HG03460 (cell line): ENCODE measurements around the gene IDH2.
A peak's percentile ranks its signal among the peaks of the same experiment; 100 is the strongest.
"Not testable (repeated sequence)": the region's sequence is repeated elsewhere in the genome, so short reads cannot be mapped to it uniquely, and the experiment has no call there.

Experiments used
- ATAC-seq: cut with Tn5 transposase; IDR thresholded peaks from one replicate; pipeline ENCODE4 v1.9.1; 2021; ENCODE audit not compliant: unreplicated experiment

The IDH2 gene

GRCh38 chr15:90101969-90102890, at the start of gene IDH2:
IDH2 (minus strand) TSS chr15:90102468; CDS start chr15:90102390, 78 bp downstream.
- ATAC-seq: peak; percentile 54

- not testable (repeated sequence) for ATAC-seq
These were observed 48.3 kb upstream of the IDH2 start for GRCh38 chr15:90150551-90150950.

- ATAC-seq: no peak
These were observed 47.5 kb upstream of the IDH2 start for GRCh38 chr15:90149609-90150340.

- ATAC-seq: not testable (repeated sequence)
These were observed 44.0 kb upstream of the IDH2 start for GRCh38 chr15:90146198-90146761.

- ATAC-seq: no peak
These were observed 43.5 kb upstream of the IDH2 start for GRCh38 chr15:90145761-90146160.

- no peak for ATAC-seq
These were observed 43.0 kb upstream of the IDH2 start for GRCh38 chr15:90145259-90145658.

GRCh38 chr15:90143166-90143655, 40.9 kb upstream of the IDH2 start:
- ATAC-seq: no peak

GRCh38 chr15:90142216-90143165, 40.2 kb upstream of the IDH2 start:
- no peak for ATAC-seq

- no peak for ATAC-seq
These were observed 39.4 kb upstream of the IDH2 start for GRCh38 chr15:90141646-90142045.

GRCh38 chr15:90139549-90139948, 37.3 kb upstream of the IDH2 start:
- ATAC-seq: not testable (repeated sequence)

- ATAC-seq: no peak
These were observed 36.0 kb upstream of the IDH2 start for GRCh38 chr15:90138071-90138833.

GRCh38 chr15:90132437-90132836, 30.2 kb upstream of the IDH2 start:
- ATAC-seq: no peak

GRCh38 chr15:90131848-90132247, 29.6 kb upstream of the IDH2 start:
- ATAC-seq: no peak

GRCh38 chr15:90130291-90130690, 28.0 kb upstream of the IDH2 start:
- ATAC-seq: no peak

GRCh38 chr15:90126596-90127435, 24.5 kb upstream of the IDH2 start:
- ATAC-seq: no peak

- ATAC-seq: no peak
These were observed 23.8 kb upstream of the IDH2 start for GRCh38 chr15:90126022-90126421.

GRCh38 chr15:90124507-90124906, 22.2 kb upstream of the IDH2 start:
- no peak for ATAC-seq

GRCh38 chr15:90121086-90121485, 18.8 kb upstream of the IDH2 start:
- ATAC-seq: no peak

- no peak for ATAC-seq
These were observed 17.1 kb upstream of the IDH2 start for GRCh38 chr15:90119367-90119766.
